K562 (cell line): ENCODE measurements around the gene TPSG1.

ENCODE experiments used
- BHLHE40 ChIP-seq: IDR thresholded peaks from 2 replicates; pipeline ENCODE4 v1.6.1; 2011; ENCODE audit warnings: low read length, improper control_type of control experiment
- ZNF143 ChIP-seq: sonication (generic); formaldehyde crosslinking; IDR thresholded peaks from 2 replicates; pipeline ENCODE4 v1.9.0; 2022; ENCODE audit warnings: mild to moderate bottlenecking, missing genetic modification reagents
- ZNF830 ChIP-seq: fragments of 250-450 bp; sonication (Bioruptor Pico); IDR thresholded peaks from 2 replicates; pipeline ENCODE4 v1.5.0; 2021; ENCODE audit warnings: mild to moderate bottlenecking

GRCh38 chr16:1212616-1213194 is 12.4 kb downstream of the TPSG1 start:
- TF ChIP-seq ZNF830 (CRISPR knock-in tag) (no peak), ZNF143 (no peak), BHLHE40 (no peak)
